Endodermal cell (in vitro differentiated cells): ENCODE results near the gene PRKAG2. TPM values are rescaled to one million over a fixed set of nuclear protein-coding genes. Genes with fewer than 3 reads are reported as not detected.

Experiments used
- DNase-seq: peaks from one replicate; pipeline ENCODE4 v3.0.0-alpha.2; 2017
- H3K27ac ChIP-seq: 2 replicates; pipeline ENCODE4 v1.5.1; 2013; ENCODE audit warnings: mild to moderate bottlenecking, low read depth, low read length, moderate library complexity
- H3K27me3 ChIP-seq: 2 replicates; pipeline ENCODE4 v1.6.1; 2013; ENCODE audit warnings: mild to moderate bottlenecking, low read length, moderate library complexity; ENCODE audit not compliant: insufficient read depth, control insufficient read depth, poor library complexity, severe bottlenecking
- H3K36me3 ChIP-seq: 2 replicates; pipeline ENCODE4 v1.7.0; 2013; ENCODE audit warnings: mild to moderate bottlenecking, low read length, moderate library complexity; ENCODE audit not compliant: control insufficient read depth, insufficient read depth
- H3K4me1 ChIP-seq: one replicate; pipeline ENCODE4 v1.7.0; 2013; ENCODE audit warnings: low read length; ENCODE audit not compliant: control insufficient read depth, insufficient read depth
- H3K4me3 ChIP-seq: 2 replicates; pipeline ENCODE4 v1.5.1; 2013; ENCODE audit warnings: mild to moderate bottlenecking, low read length, moderate library complexity
- H3K9ac ChIP-seq: 2 replicates; pipeline ENCODE4 v1.6.1; 2013; ENCODE audit warnings: mild to moderate bottlenecking, low read length, moderate library complexity; ENCODE audit not compliant: poor library complexity, severe bottlenecking; ENCODE audit errors: extremely low read depth
- H3K9me3 ChIP-seq: 2 replicates; pipeline ENCODE4 v1.6.1; 2013; ENCODE audit warnings: mild to moderate bottlenecking, low read length, moderate library complexity; ENCODE audit not compliant: control insufficient read depth
- H3K27ac Mint-ChIP-seq: 2 replicates; pipeline ENCODE4 v1.8.0; 2020; ENCODE audit warnings: mixed read lengths
- H3K27me3 Mint-ChIP-seq: 2 replicates; pipeline ENCODE4 v1.8.0; 2021; ENCODE audit warnings: mild to moderate bottlenecking, mixed read lengths; ENCODE audit not compliant: insufficient read depth
- H3K36me3 Mint-ChIP-seq: 2 replicates; pipeline ENCODE4 v1.8.0; 2020; ENCODE audit warnings: low read depth, mixed read lengths
- H3K4me1 Mint-ChIP-seq: 2 replicates; pipeline ENCODE4 v1.8.0; 2020; ENCODE audit warnings: mixed read lengths
- H3K4me3 Mint-ChIP-seq: 2 replicates; pipeline ENCODE4 v1.8.0; 2020; ENCODE audit warnings: mild to moderate bottlenecking, moderate library complexity, mixed read lengths
- H3K9me3 Mint-ChIP-seq: 2 replicates; pipeline ENCODE4 v1.8.0; 2020; ENCODE audit warnings: mild to moderate bottlenecking, mixed read lengths
- WGBS, 2 experiments: methylation state at CpG; one replicate each; pipeline versions ENCODE4 v1.1.5 to v1.1.7; 2013; ENCODE audit warnings: missing lambda C conversion rate in 2 of 2, mixed read lengths in 1 of 2; ENCODE audit not compliant: insufficient coverage in 1 of 2, insufficient read length in 1 of 2; 5-methylcytosine and 5-hydroxymethylcytosine counted together
- total RNA-seq, 2 donors: library from RNA; stranded (reverse); fragmentation: NEBNext Ultra II Directional in 1 of 2; extraction: Animal tissue kit (Norgen Biotek cat#: 25700) in 1 of 2; gene quantifications; 2 replicates in 1 of 2; 3 replicates in 1 of 2; pipeline ENCODE4 v1.2.1, GENCODE V29; 2021
- TF ChIP-seq, protein P1 (sequence below): fragments of 200-600 bp; sonication (generic); conservative IDR thresholded peaks from 2 replicates; pipeline ENCODE4 v1.5.0; 2021; ENCODE audit warnings: antibody characterized with exemption, mild to moderate bottlenecking

Gene PRKAG2
- total RNA-seq, 2 donors from 2014 or later, result 17.2 to 20.7 TPM

DNA sequence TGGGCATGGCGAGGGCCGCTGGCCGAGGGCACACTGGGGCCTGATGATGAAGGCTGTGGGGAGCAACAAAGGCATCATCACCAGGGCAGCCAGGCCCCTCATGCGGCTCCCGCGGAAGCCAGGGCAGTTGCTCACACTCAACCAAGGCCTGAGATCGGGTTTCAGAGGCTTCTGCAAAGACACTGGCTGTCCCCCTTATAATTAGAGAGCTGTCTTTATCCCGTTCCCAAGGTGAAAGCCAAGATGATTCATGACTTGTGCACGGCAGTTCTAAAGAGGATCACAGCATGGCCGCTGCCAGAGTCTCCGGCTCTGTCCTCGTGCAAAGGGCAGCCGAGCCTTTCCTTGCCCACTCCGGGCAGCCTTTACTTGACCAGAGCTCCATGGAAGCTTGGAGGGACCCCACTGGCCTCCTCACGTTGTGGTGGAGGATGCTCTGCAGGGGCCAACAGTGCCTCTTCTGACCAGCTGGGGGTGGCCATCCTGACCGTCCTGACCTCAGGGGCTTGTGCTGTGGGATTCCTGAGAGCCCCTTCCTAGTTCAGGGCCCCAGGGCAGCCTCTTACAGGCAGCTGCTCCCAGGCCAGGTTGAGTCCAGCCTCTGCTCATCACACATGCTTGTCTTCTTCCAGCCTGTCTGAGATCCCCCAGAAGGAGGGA lies 82.3 kb downstream of the PRKAG2 start:
- H3K27me3 Mint-ChIP-seq, result no peaks in the 10 kb centered on the region
- TF ChIP-seq, protein P1, sequence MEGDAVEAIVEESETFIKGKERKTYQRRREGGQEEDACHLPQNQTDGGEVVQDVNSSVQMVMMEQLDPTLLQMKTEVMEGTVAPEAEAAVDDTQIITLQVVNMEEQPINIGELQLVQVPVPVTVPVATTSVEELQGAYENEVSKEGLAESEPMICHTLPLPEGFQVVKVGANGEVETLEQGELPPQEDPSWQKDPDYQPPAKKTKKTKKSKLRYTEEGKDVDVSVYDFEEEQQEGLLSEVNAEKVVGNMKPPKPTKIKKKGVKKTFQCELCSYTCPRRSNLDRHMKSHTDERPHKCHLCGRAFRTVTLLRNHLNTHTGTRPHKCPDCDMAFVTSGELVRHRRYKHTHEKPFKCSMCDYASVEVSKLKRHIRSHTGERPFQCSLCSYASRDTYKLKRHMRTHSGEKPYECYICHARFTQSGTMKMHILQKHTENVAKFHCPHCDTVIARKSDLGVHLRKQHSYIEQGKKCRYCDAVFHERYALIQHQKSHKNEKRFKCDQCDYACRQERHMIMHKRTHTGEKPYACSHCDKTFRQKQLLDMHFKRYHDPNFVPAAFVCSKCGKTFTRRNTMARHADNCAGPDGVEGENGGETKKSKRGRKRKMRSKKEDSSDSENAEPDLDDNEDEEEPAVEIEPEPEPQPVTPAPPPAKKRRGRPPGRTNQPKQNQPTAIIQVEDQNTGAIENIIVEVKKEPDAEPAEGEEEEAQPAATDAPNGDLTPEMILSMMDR, result peak; percentile 34
- no peaks in the 10 kb centered on the region for H3K36me3 ChIP-seq
- H3K27ac Mint-ChIP-seq, result no peak overlapping the region
- H3K9me3 ChIP-seq, result no peaks in the 10 kb centered on the region
- no peaks in the 10 kb centered on the region for H3K36me3 Mint-ChIP-seq
- no peak overlapping the region for H3K9ac ChIP-seq
- peaks cover 9% of the 10 kb centered on the region for H3K4me1 ChIP-seq
- no peak overlapping the region for H3K4me3 Mint-ChIP-seq
- peak overlapping the region; percentile 53 for H3K27ac ChIP-seq
- H3K4me3 ChIP-seq, result no peak overlapping the region
- peaks cover 4% of the 10 kb centered on the region for H3K4me1 Mint-ChIP-seq
- H3K9me3 Mint-ChIP-seq, result no peaks in the 10 kb centered on the region
- H3K27me3 ChIP-seq, result no peaks in the 10 kb centered on the region
- 83 to 87% methylated on average over 12 to 16 of the region's 16 CpGs for WGBS, 2 experiments
- DNase-seq, result peak; percentile 68

DNA sequence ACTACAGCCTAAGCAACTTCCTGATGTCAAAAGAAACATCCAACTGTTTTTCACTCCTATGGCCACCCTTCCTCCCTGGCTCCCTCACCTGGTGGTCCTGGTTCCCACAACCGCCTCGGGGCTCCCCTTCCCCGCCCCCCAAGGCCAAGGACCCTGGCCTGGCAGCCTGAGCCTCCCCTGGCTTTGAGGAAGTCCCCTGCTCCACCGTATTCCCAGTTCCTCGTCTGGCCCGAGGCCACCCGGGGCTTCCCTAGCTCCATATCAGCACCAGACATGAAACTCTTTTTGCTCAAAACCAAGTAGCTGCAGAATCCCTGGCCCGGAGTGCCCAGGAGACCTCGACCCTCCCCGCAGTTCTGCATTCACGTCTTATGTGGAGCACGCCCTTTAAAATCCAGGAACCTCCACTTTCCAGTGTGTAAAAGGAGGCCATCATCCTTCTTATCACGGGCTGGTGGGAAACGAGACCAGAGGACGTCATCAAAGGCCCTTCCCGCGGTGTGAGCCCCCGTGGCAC lies 82.9 kb downstream of the PRKAG2 start:
- Histone ChIP-seq H3K9ac (no peak overlapping the region), H3K4me3 (no peak overlapping the region), H3K27ac (peak overlapping the region; percentile 47), H3K27me3 (no peaks in the 10 kb centered on the region), H3K4me1 (peaks cover 9% of the 10 kb centered on the region), H3K36me3 (no peaks in the 10 kb centered on the region), H3K9me3 (no peaks in the 10 kb centered on the region)
- WGBS, 2 experiments, result 93 to 94% methylated on average over 8 to 18 of the region's 18 CpGs
- no peaks in the 10 kb centered on the region for H3K27me3 Mint-ChIP-seq
- no peak overlapping the region for H3K4me3 Mint-ChIP-seq
- H3K36me3 Mint-ChIP-seq, result no peaks in the 10 kb centered on the region
- no peak overlapping the region for H3K27ac Mint-ChIP-seq
- no peak for DNase-seq
- H3K4me1 Mint-ChIP-seq, result peaks cover 4% of the 10 kb centered on the region
- TF ChIP-seq, protein P1, result no peak
- no peaks in the 10 kb centered on the region for H3K9me3 Mint-ChIP-seq

DNA sequence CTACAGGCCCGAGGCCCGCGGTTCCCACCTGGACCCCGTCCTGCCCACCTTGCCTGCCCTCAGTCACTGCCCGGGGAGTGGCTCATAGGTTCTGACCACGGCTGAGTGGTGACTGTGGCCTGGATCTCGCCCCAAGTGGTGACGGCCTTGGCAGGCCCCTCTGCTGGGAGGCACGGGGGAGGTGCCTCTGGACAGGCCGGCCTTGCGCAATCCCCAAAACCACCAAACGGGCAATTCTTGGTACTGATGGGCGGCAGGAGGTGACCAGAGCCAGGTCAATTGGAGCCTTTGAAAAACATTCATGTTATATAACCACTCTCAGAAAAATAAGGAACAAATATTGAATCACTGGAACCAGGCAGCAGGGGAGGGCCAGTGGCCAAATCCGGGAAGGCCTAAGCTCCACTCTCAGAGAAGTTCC lies 83.4 kb downstream of the PRKAG2 start:
- H3K27ac ChIP-seq, result no peak overlapping the region
- no peaks in the 10 kb centered on the region for H3K9me3 ChIP-seq
- H3K9me3 Mint-ChIP-seq, result peaks cover 3% of the 10 kb centered on the region
- TF ChIP-seq, protein P1, result no peak
- no peaks in the 10 kb centered on the region for H3K27me3 Mint-ChIP-seq
- H3K4me3 ChIP-seq, result no peak overlapping the region
- no peaks in the 10 kb centered on the region for H3K36me3 Mint-ChIP-seq
- H3K4me1 Mint-ChIP-seq, result peaks cover 4% of the 10 kb centered on the region
- H3K36me3 ChIP-seq, result no peaks in the 10 kb centered on the region
- no peak overlapping the region for H3K4me3 Mint-ChIP-seq
- WGBS, 2 experiments, result 93% methylated on average over 10 to 14 of the region's 14 CpGs
- peaks cover 9% of the 10 kb centered on the region for H3K4me1 ChIP-seq
- DNase-seq, result no peak
- no peak overlapping the region for H3K9ac ChIP-seq
- H3K27ac Mint-ChIP-seq, result no peak overlapping the region
- no peaks in the 10 kb centered on the region for H3K27me3 ChIP-seq
